Testis (tissue), 2 donors: ENCODE data around the gene EMP1.

Source experiments
- CTCF ChIP-seq, 3 experiments: fragments of 450-650 bp in 2 of 3; fragments of 200-600 bp in 1 of 3; sonication (generic) in 1 of 3; IDR thresholded peaks; one replicate each; pipeline ENCODE4 v1.5.1; 2016 to 2019; ENCODE audit warnings: antibody characterized with exemption in 3 of 3, mild to moderate bottlenecking in 2 of 3, moderate library complexity in 1 of 3
- POLR2A ChIP-seq: fragments of 450-650 bp; IDR thresholded peaks from one replicate; pipeline ENCODE4 v1.6.1; 2017; ENCODE audit warnings: antibody characterized with exemption, mild to moderate bottlenecking, moderate library complexity

DNA sequence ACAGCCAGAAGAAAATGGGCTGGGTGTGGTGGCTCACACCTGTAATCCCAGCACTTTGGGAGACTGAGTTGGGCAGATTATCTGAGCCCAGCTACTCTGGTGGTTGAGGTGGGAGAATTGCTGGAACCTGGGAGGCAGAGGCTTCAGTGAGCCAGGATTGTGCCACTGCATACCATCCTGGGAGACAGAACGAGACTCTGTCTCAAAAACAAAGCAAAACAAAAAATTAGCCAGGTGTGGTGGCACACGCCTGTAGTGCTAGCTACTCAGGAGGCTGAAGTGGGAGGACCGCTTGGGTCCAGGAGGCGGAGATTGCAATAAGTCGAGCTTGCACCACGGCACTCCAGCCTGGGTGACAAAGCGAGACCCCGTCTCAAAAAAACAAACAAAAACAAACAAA, 3.8 kb upstream of the EMP1 start:
- TF ChIP-seq CTCF (IDR thresholded peaks at IDR 0.05) = no peak
- no peak for TF ChIP-seq POLR2A
